Subcutaneous adipose tissue (tissue), 4 donors: Measurements from ENCODE around the gene ABCB8. TPM values are rescaled to one million over a fixed set of nuclear protein-coding genes. Genes with fewer than 3 reads are reported as not detected.

Experiments
- CTCF ChIP-seq: fragments of 450-650 bp; IDR thresholded peaks from one replicate; pipeline ENCODE4 v1.5.1; 2016; ENCODE audit warnings: low read depth, mild to moderate bottlenecking, control low read depth, antibody characterized with exemption, moderate library complexity
- total RNA-seq, 4 donors: library from RNA; depleted of rRNA; stranded (reverse); fragments of >200 nt; gene quantifications; one replicate each; pipeline ENCODE4 v1.1.0, GENCODE V29; 2016

ABCB8 gene
- total RNA-seq, 4 donors from 2014 or later, result 13.2 to 45.4 (median 14.9) TPM

DNA sequence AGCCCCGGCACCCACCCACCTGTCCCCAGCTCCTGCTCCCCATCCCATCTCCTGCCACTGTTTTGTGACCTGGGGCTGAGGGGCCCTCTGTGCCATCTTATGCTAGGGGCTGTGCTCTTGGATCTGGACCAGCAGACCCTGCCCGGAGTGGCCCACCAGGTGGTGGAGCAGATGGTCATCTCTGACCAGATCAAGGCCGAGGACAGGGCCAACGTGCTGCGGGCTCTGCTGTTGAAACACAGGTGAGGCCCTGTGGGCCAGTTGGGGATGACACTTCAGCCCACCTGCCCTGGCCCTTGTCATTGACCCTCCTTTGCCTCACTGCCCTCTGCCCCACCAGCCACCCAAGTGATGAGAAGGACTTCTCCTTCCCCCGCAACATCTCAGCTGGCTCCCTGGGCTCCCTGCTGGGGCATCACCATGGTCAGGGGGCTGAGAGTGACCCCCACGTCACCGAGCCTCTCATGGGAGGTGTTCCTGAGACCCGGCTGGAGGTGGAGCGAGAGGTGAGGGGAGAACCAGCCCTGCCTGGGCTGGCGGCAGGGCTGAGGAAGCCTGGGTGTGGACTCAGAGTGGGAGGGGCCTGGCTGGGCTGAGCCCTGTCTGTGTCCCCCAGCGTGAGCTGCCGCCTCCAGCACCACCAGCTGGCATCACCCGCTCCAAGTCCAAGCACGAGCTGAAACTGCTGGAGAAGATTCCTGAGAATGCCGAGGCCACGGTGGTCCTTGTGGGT, 41.8 kb downstream of the ABCB8 start:
- no peak for TF ChIP-seq CTCF

GRCh38 chr7:151070574-151070960, 42.3 kb downstream of the ABCB8 start:
- no peak for TF ChIP-seq CTCF

- no peak for TF ChIP-seq CTCF
These were observed 43.0 kb downstream of the ABCB8 start for GRCh38 chr7:151071032-151071866.

DNA sequence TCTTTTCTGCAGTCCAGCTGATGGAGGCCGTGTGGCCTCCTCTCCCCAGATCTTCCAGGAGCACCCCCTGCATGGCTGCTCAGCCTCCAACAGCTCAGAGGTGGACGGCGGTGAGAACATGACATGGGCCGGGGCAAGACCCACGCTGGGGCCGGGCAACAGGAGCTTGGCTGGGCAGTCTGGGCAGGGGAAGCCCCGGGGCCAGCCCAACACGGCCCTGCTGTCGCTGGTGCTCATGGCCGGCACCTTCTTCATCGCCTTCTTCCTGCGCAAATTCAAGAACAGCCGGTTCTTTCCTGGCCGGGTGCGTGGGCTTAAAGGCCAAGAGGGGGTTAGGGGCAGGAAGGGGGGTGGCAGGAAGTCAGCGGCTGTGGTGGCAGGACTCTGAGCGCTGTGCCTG, 45.7 kb downstream of the ABCB8 start:
- no peak for TF ChIP-seq CTCF

DNA sequence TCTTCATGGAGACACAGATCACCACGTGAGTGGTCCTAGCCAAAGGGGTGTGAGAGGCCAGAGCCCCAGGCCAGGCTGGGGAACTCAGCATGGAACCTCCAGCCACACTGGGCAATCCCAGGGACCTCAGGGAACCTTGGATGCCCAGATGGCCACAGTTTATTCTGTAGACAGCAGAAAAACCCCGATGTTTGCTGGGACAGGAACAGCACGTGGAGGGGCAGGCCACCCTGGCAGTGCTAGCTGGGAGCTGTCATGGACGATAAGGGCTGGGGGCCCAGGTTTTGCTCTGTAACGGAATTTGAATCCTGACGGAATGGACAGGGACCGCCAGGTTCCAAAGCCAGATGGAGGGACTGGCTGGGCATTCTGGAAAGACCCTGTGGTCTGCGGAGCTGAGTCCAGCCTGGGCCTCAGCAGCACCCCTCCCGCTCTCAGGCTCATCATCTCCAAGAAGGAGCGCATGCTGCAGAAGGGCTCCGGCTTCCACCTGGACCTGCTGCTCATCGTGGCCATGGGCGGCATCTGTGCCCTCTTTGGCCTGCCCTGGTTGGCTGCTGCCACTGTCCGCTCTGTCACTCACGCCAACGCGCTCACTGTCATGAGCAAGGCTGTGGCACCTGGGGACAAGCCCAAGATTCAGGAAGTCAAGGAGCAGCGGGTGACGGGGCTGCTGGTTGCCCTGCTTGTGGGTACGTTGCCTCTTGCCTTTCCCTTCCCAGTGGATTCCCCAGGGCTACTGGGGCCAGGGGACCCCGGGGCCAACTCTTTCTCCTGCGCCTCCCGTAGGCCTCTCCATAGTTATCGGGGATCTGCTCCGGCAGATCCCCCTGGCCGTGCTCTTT, 46.8 kb downstream of the ABCB8 start:
- no peak for TF ChIP-seq CTCF

- no peak for TF ChIP-seq CTCF
These were observed 47.4 kb downstream of the ABCB8 start for GRCh38 chr7:151075662-151075971.

GRCh38 chr7:151075978-151076426, 47.8 kb downstream of the ABCB8 start:
- TF ChIP-seq CTCF, result no peak
